GM12878 (cell line): ENCODE measurements around the gene SFT2D1. TPM values are rescaled to one million over a fixed set of nuclear protein-coding genes. Genes with fewer than 3 reads are reported as not detected.

ENCODE experiments used
- ATAC-seq: fragments of 200-7000 bp; cut with Tn5 transposase; 3 replicates; pipeline ENCODE4 v1.9.1; 2020; ENCODE audit warnings: mild to moderate bottlenecking, moderate library complexity
- BruUV-seq: library from RNA; stranded (reverse); fragments of 400-500 nt; replicated peaks from 2 replicates; lab custom pipeline; 2021; lab: Mats Ljungman, UMichigan
- CTCF ChIA-PET: fragments of 300-600 bp; sonication (Branson Sonifier 250); formaldehyde crosslinking; extraction: SDS; loops from one replicate; lab custom pipeline; 2021; ENCODE audit warnings: inconsistent platforms; lab: Yijun Ruan, JAX
- POLR2A ChIA-PET: fragments of 350-600 bp; formaldehyde crosslinking; extraction: SDS; loops from one replicate; lab custom pipeline; 2021; ENCODE audit warnings: inconsistent platforms; lab: Charles Lee
- RAD21 ChIA-PET: fragments of 300-600 bp; sonication (Branson Sonifier 250); formaldehyde crosslinking; loops from one replicate; lab custom pipeline; 2023; ENCODE audit warnings: antibody characterized with exemption; ENCODE audit not compliant: unreplicated experiment; lab: Charles Lee
- SMC1A ChIA-PET: fragments of 300-600 bp; sonication (Branson Sonifier 250); formaldehyde crosslinking; loops from one replicate; lab custom pipeline; 2023; ENCODE audit not compliant: unreplicated experiment, uncharacterized antibody; lab: Charles Lee
- DNase-seq: peaks from one replicate; pipeline ENCODE4 v3.0.0-alpha.2; 2011; ENCODE audit warnings: low read depth, low spot score
- FAIRE-seq: peaks from 3 replicates; lab custom pipeline; 2011; peaks lifted over from hg19 to GRCh38; lab: Jason Lieb, UNC
- H2AFZ ChIP-seq: 2 replicates; pipeline ENCODE4 v1.6.0; 2011; ENCODE audit warnings: low read depth, low read length, control low read depth; ENCODE audit not compliant: control insufficient read depth
- H3K27ac ChIP-seq: 2 replicates; pipeline ENCODE4 v1.5.1; 2011; ENCODE audit warnings: control low read depth; ENCODE audit not compliant: control insufficient read depth, insufficient read depth
- H3K27me3 ChIP-seq, 2 experiments: replicated peaks in 1 of 2; 2 replicates each; pipeline versions ENCODE4 v1.6.0 to v1.6.1; 2011; ENCODE audit warnings: low read length in 1 of 2; ENCODE audit not compliant: control insufficient read depth in 2 of 2, insufficient read depth in 2 of 2
- H3K36me3 ChIP-seq, 2 experiments: 2 replicates each; pipeline ENCODE4 v1.5.1; 2011; ENCODE audit warnings: low read length in 1 of 2; ENCODE audit not compliant: control insufficient read depth in 2 of 2, insufficient read depth in 2 of 2
- H3K4me1 ChIP-seq: 2 replicates; pipeline ENCODE4 v1.6.1; 2011; ENCODE audit warnings: mild to moderate bottlenecking, low read length, moderate library complexity, mixed read lengths; ENCODE audit not compliant: control insufficient read depth, insufficient read depth
- H3K4me2 ChIP-seq: 2 replicates; pipeline ENCODE4 v1.6.0; 2011; ENCODE audit warnings: control low read depth; ENCODE audit not compliant: control insufficient read depth, insufficient read depth
- H3K4me3 ChIP-seq: fragments of 200-600 bp; sonication (generic); 2 replicates; pipeline ENCODE4 v1.5.1; 2016
- H3K79me2 ChIP-seq: 2 replicates; pipeline ENCODE4 v1.6.0; 2011; ENCODE audit warnings: low read length; ENCODE audit not compliant: control insufficient read depth, insufficient read depth
- H3K9ac ChIP-seq: 2 replicates; pipeline ENCODE4 v1.8.0; 2011; ENCODE audit warnings: low read length, control low read depth, mixed read lengths; ENCODE audit not compliant: control insufficient read depth, insufficient read depth
- H3K9me3 ChIP-seq: replicated peaks from 3 replicates; pipeline ENCODE4 v1.5.1; 2011; ENCODE audit warnings: mild to moderate bottlenecking, low read length; ENCODE audit not compliant: control insufficient read depth, insufficient read depth
- H4K20me1 ChIP-seq: 2 replicates; pipeline ENCODE4 v1.6.0; 2011; ENCODE audit not compliant: control insufficient read depth, insufficient read depth
- BCL3 ChIP-seq: IDR thresholded peaks from 2 replicates; pipeline ENCODE4 v1.6.1; 2011; ENCODE audit warnings: borderline replicate concordance, low read depth, mild to moderate bottlenecking, moderate library complexity, low read length; ENCODE audit not compliant: insufficient read depth, poor library complexity, severe bottlenecking
- CHD4 ChIP-seq: fragments of 200-600 bp; sonication (generic); IDR thresholded peaks from 2 replicates; pipeline ENCODE4 v1.6.1; 2016; ENCODE audit warnings: mild to moderate bottlenecking
- CUX1 ChIP-seq: IDR thresholded peaks from 2 replicates; pipeline ENCODE4 v1.6.1; 2012; ENCODE audit warnings: improper control_type of control experiment, low read depth, low read length; ENCODE audit not compliant: insufficient replicate concordance
- DPF2 ChIP-seq: fragments of 450-650 bp; IDR thresholded peaks from 2 replicates; pipeline ENCODE4 v1.6.1; 2017; ENCODE audit warnings: mild to moderate bottlenecking
- EGR1 ChIP-seq, 2 experiments: IDR thresholded peaks; 1 replicate in 1 of 2; 2 replicates in 1 of 2; pipeline ENCODE4 v1.6.1; 2011 to 2012; ENCODE audit warnings: low read depth in 2 of 2, low read length in 2 of 2, borderline replicate concordance in 1 of 2, mild to moderate bottlenecking in 1 of 2, moderate library complexity in 1 of 2
- HDAC2 ChIP-seq: fragments of 200-600 bp; sonication (generic); IDR thresholded peaks from 2 replicates; pipeline ENCODE4 v1.6.1; 2017
- IKZF1 ChIP-seq: fragments of 450-650 bp; conservative IDR thresholded peaks from 2 replicates; pipeline ENCODE4 v1.6.1; 2017; ENCODE audit warnings: antibody characterized with exemption, mild to moderate bottlenecking
- IKZF2 ChIP-seq, 2 experiments: fragments of 450-650 bp; IDR thresholded peaks; 2 replicates each; pipeline ENCODE4 v1.6.1; 2017; ENCODE audit warnings: mild to moderate bottlenecking in 2 of 2, moderate library complexity in 2 of 2
- KAT2A ChIP-seq: conservative IDR thresholded peaks from 2 replicates; pipeline ENCODE4 v1.6.1; 2011; ENCODE audit warnings: low read depth, low read length; ENCODE audit not compliant: control insufficient read depth
- MEF2A ChIP-seq: IDR thresholded peaks from 2 replicates; pipeline ENCODE4 v1.6.1; 2011; ENCODE audit warnings: low read depth, mild to moderate bottlenecking, low read length, moderate library complexity; ENCODE audit not compliant: insufficient read depth
- POLR2AphosphoS2 ChIP-seq: IDR thresholded peaks from 2 replicates; pipeline ENCODE4 v1.6.1; 2011; ENCODE audit warnings: low read depth, mild to moderate bottlenecking, low read length, improper control_type of control experiment, moderate library complexity
- RAD51 ChIP-seq: fragments of 450-650 bp; IDR thresholded peaks from 2 replicates; pipeline ENCODE4 v1.6.1; 2016; ENCODE audit warnings: moderate library complexity, mild to moderate bottlenecking, inconsistent platforms
- SMAD1 ChIP-seq: fragments of 450-650 bp; IDR thresholded peaks from 2 replicates; pipeline ENCODE4 v1.6.1; 2018; ENCODE audit warnings: mild to moderate bottlenecking, low read depth; ENCODE audit not compliant: partially characterized antibody
- WGBS: methylation state at CpG from one replicate; pipeline ENCODE4 v1.1.6; 2016; ENCODE audit warnings: low lambda C conversion rate; ENCODE audit not compliant: insufficient replicate concordance, insufficient coverage; ENCODE audit errors: missing lambda C conversion rate; 5-methylcytosine and 5-hydroxymethylcytosine counted together
- in situ Hi-C: fragments of 300-500 bp; cut with MboI; formaldehyde crosslinking; loops from 9 replicates; pipeline ENCODE4 v1.14.3; 2018; ENCODE audit warnings: mixed read lengths
- intact Hi-C: fragments of 100-400 bp; cut with micrococcal nuclease; formaldehyde crosslinking; loops from one replicate; pipeline ENCODE4 v1.14.2; 2022; ENCODE audit not compliant: unreplicated experiment
- polyA plus RNA-seq, 11 experiments: library from polyadenylated mRNA; depleted of rRNA in 4 of 11; unstranded in 6 of 11; stranded (reverse) in 5 of 11; fragments of >200 nt; fragmentation: Nextera tagmentation in 4 of 11; fragmentation: Illumina TruSeq in 1 of 11; extraction: Ambion mirVana in 4 of 11; extraction: Trizol in 1 of 11; gene quantifications; 1 replicate in 1 of 11; 2 replicates in 10 of 11; pipeline versions ENCODE4 v1.2.1 to v1.2.3, GENCODE V29; 2011 to 2016; ENCODE audit warnings: inconsistent platforms in 2 of 11, missing spikeins in 2 of 11, low read depth in 1 of 11
- total RNA-seq, 4 experiments: library from RNA; depleted of rRNA in 3 of 4; stranded (reverse); fragments of >200 nt in 3 of 4; fragmentation: Illumina TruSeq in 1 of 4; extraction: Trizol in 1 of 4; gene quantifications; 2 replicates each; pipeline versions ENCODE4 v1.2.1 to v1.2.3, GENCODE V29; 2013 to 2021

SFT2D1 gene
- total and polyA plus RNA-seq, 10 of the 15 experiments (the other 5 are each of a cell fraction or from before 2014, with no cell fraction given), result 69.5 to 281 (median 124) TPM

- no peak for TF ChIP-seq CHD4
- TF ChIP-seq SMAD1, result no peak
- no peak for TF ChIP-seq DPF2
- peak; percentile 51; the same call in 1 of the 2 replicates for TF ChIP-seq HDAC2
- no peak for TF ChIP-seq IKZF2 (IDR thresholded peaks at IDR 0.05)
- no peak for TF ChIP-seq KAT2A
Observed at GRCh38 chr6:166278579-166279392, 63.6 kb downstream of the SFT2D1 start (continued).

GRCh38 chr6:166277892-166278578 is 64.3 kb downstream of the SFT2D1 start:
- H3K36me3 ChIP-seq, result no peaks in the 10 kb centered on the region
- no peaks in the 10 kb centered on the region for H3K79me2 ChIP-seq
- ChIA-PET POLR2A (no interaction called here), RAD21 (interaction anchor here (1.5 to 4.4 kb wide), 5 partner anchors 8 to 122 kb away, joined by 3 to 60 read pairs (median 24); partner anchors contain the start of gene PRR18), SMC1A (interaction anchor here (0.7 to 4.6 kb wide), 9 partner anchors 7 to 122 kb away, joined by 3 to 56 read pairs (median 11); partner anchors contain the start of gene PRR18), CTCF (interaction anchor here (1.1 to 5.1 kb wide), 10 partner anchors 8 to 122 kb away, joined by 3 to 105 read pairs (median 10); partner anchors contain the start of gene PRR18)
- BruUV-seq, result TSS peak; percentile 58
- peak overlapping the region; percentile 5 for H2AFZ ChIP-seq
- no peaks in the 10 kb centered on the region for H3K27me3 ChIP-seq
- no peaks in the 10 kb centered on the region; the same call in 2 of the 3 replicates for H3K9me3 ChIP-seq
- ATAC-seq (peak; percentile 43), FAIRE-seq (no peak), DNase-seq (peak; percentile 59)
- H3K4me1 ChIP-seq, result peaks cover 38% of the 10 kb centered on the region
- peak overlapping the region; percentile 62 for H3K27ac ChIP-seq
- in situ Hi-C loops (loop anchor here (5.0 kb wide), 2 partner anchors 34 to 109 kb away; no protein-coding TSS in a partner anchor), intact Hi-C loops (loop anchor here (2.0 to 10.0 kb wide), 3 partner anchors 55 to 393 kb away; partner anchors contain the start of gene SFT2D1)
- WGBS, result 10% methylated on average over 11 of the region's 11 CpGs
- no peak overlapping the region for H3K4me2 ChIP-seq
- H4K20me1 ChIP-seq, result no peaks in the 10 kb centered on the region
- peak overlapping the region; percentile 26; the same call in 1 of the 2 replicates for H3K9ac ChIP-seq
- H3K4me3 ChIP-seq, result no peak overlapping the region
- TF ChIP-seq IKZF1, result 0 out of 2 replicates have a peak, but pooled peaks have one; percentile 23
- peak; percentile 27 for TF ChIP-seq CUX1
- TF ChIP-seq POLR2AphosphoS2, result no peak
- TF ChIP-seq BCL3, result peak; percentile 33
- 0 out of 2 replicates have a peak, but pooled peaks have one; percentile 53 for TF ChIP-seq MEF2A
- no peak for TF ChIP-seq EGR1 (IDR thresholded peaks at IDR 0.05; ENCODE audit: borderline replicate concordance in 1 of 2, low read depth in 2 of 2, low read length in 2 of 2)
- peak; percentile 79 for TF ChIP-seq RAD51
